Measurements from ENCODE around the gene KCNQ5.
"Not testable (repeated sequence)": the region's sequence is repeated elsewhere in the genome, so short reads cannot be mapped to it uniquely, and the experiment has no call there.

KCNQ5 gene

GRCh38 chr6:72975352-72975752 lies 353.5 kb downstream of the KCNQ5 start:
- no peak for DNase-seq (ENCODE audit: low read depth in 1 of 2, low spot score in 1 of 2)
- TF ChIP-seq JUND (IDR thresholded peaks at IDR 0.05; ENCODE audit: low read depth), result no peak
- in situ Hi-C loops (cut with HindIII; ENCODE audit: low pct_unique_long_range_greater_than_20kb, low sequenced_read_pairs), result no loop called here

DNA sequence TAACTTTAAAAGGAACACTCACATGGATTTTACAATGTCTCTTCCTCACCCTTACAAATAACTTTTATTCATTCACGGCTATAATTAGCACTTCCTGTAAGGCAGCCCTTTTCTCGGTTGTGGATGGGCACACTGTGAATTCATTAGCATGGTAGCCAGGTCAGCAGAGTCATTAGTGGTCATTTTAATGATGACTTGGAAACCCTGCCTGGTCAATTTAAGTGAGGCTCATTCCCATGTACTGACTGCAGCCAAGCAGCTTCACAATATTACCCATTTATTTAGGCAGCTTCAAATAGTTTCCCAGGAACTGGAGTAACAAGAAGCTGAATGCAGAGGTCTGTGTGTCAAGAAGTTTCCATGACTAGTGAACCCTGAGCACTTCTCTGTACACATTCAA lies 354.6 kb downstream of the KCNQ5 start:
- in situ Hi-C loops (cut with HindIII; ENCODE audit: low pct_unique_long_range_greater_than_20kb, low sequenced_read_pairs), result no loop called here
- no peak for DNase-seq (ENCODE audit: low read depth in 1 of 2, low spot score in 1 of 2)
- TF ChIP-seq JUND (IDR thresholded peaks at IDR 0.05; ENCODE audit: low read depth), result no peak

GRCh38 chr6:72977114-72977513 lies 355.2 kb downstream of the KCNQ5 start:
- no peak for TF ChIP-seq JUND (IDR thresholded peaks at IDR 0.05; ENCODE audit: low read depth)
- DNase-seq (ENCODE audit: low read depth in 1 of 2, low spot score in 1 of 2), result no peak
- in situ Hi-C loops (cut with HindIII; ENCODE audit: low pct_unique_long_range_greater_than_20kb, low sequenced_read_pairs), result no loop called here

- in situ Hi-C loops (cut with HindIII; ENCODE audit: low pct_unique_long_range_greater_than_20kb, low sequenced_read_pairs); DNase-seq (ENCODE audit: low read depth in 1 of 2, low spot score in 1 of 2): not testable (repeated sequence)
These were observed 356.9 kb downstream of the KCNQ5 start for GRCh38 chr6:72978808-72979207.

GRCh38 chr6:72984189-72984831 lies 362.4 kb downstream of the KCNQ5 start:
- in situ Hi-C loops (cut with HindIII; ENCODE audit: low pct_unique_long_range_greater_than_20kb, low sequenced_read_pairs), result not testable (repeated sequence)
- peak in 1 of 2 experiments; percentile 12 for DNase-seq (ENCODE audit: low read depth in 1 of 2, low spot score in 1 of 2)

DNA sequence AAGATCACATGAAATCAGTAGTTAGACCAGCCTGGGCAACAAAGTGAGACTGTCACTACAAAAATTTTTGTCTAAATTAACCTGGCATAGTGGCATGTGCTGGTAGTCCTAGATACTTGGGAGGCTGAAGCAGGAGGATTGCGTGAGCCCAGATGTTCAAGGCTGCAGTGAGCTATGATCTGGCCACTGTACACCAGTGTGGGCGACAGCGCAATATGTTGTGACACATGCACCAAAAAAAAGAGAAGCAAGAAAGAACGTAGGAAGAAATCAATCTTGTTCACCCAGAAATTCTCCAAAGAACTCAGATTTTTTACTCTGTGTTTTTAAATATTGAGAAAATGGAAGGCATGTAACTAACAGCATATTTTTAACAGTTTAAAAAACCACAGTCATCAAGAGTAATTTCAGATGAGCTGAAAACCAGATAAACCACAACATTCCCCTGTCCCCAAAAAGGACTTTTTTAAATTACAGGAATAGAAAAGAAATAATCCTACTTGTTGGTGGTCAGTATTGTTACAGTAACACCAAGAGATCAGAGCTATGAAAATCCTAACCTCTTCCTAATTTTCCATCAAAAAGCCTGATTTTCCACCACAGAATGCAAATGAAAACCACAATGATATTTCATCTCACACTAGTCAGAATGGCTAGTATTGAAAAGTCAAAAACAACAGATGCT lies 363.3 kb downstream of the KCNQ5 start:
- in situ Hi-C loops (cut with HindIII; ENCODE audit: low pct_unique_long_range_greater_than_20kb, low sequenced_read_pairs), result no loop called here
- no peak for DNase-seq (ENCODE audit: low read depth in 1 of 2, low spot score in 1 of 2)
- no peak for TF ChIP-seq JUND (IDR thresholded peaks at IDR 0.05; ENCODE audit: low read depth)

GRCh38 chr6:72987301-72987700 lies 365.4 kb downstream of the KCNQ5 start:
- TF ChIP-seq JUND (IDR thresholded peaks at IDR 0.05; ENCODE audit: low read depth), result no peak
- in situ Hi-C loops (cut with HindIII; ENCODE audit: low pct_unique_long_range_greater_than_20kb, low sequenced_read_pairs), result no loop called here
- no peak for DNase-seq (ENCODE audit: low read depth in 1 of 2, low spot score in 1 of 2)

- TF ChIP-seq JUND (IDR thresholded peaks at IDR 0.05; ENCODE audit: low read depth), result no peak
- no peak for DNase-seq (ENCODE audit: low read depth in 1 of 2, low spot score in 1 of 2)
- in situ Hi-C loops (cut with HindIII; ENCODE audit: low pct_unique_long_range_greater_than_20kb, low sequenced_read_pairs), result no loop called here
These were observed 378.1 kb downstream of the KCNQ5 start for GRCh38 chr6:72999995-73000394.

- in situ Hi-C loops (cut with HindIII; ENCODE audit: low pct_unique_long_range_greater_than_20kb, low sequenced_read_pairs), result no loop called here
- TF ChIP-seq JUND (IDR thresholded peaks at IDR 0.05; ENCODE audit: low read depth), result no peak
- DNase-seq (ENCODE audit: low read depth in 1 of 2, low spot score in 1 of 2), result no peak
These were observed 378.6 kb downstream of the KCNQ5 start for GRCh38 chr6:73000460-73000859.

- DNase-seq (ENCODE audit: low read depth in 1 of 2, low spot score in 1 of 2), result no peak
- no peak for TF ChIP-seq JUND (IDR thresholded peaks at IDR 0.05; ENCODE audit: low read depth)
- in situ Hi-C loops (cut with HindIII; ENCODE audit: low pct_unique_long_range_greater_than_20kb, low sequenced_read_pairs), result no loop called here
These were observed 380.7 kb downstream of the KCNQ5 start for GRCh38 chr6:73002588-73002987.

DNA sequence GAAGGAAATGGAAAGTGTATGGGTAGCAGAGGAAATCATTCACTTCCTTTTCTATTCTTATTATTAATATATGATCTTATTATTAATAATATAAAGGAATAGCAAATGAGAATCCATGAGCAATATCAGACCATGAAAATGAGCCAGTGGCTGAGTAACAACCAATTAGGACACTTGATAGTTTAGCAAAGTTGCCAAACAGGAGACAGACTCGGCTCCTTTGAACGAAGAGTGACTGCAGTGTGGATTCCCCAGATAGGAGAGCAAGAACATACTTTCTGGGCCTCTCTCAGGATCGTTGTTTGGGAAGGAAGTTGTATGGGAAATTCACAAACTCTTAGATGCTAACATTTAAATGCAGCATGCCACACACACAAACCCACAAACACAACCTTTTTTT lies 381.4 kb downstream of the KCNQ5 start:
- in situ Hi-C loops (cut with HindIII; ENCODE audit: low pct_unique_long_range_greater_than_20kb, low sequenced_read_pairs), result no loop called here
- no peak for TF ChIP-seq JUND (IDR thresholded peaks at IDR 0.05; ENCODE audit: low read depth)

DNA sequence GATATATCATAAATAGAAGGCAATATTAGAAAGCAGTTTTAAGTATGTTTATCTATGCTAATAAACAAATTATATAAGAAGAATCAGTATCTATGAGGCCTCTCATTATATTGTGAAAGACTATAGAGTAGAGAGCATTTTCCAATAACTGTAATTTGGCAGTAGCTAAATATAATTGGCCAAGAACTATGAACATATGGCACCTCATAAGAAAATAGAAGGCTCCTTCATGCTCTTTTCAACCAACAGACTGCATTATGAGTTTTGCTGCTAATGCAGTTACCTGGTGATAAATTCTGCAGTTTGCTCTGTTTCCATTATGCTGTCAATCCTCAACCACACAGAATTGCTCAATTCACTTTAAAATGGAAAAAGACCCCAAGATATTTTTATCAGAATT lies 382.4 kb downstream of the KCNQ5 start:
- TF ChIP-seq JUND (IDR thresholded peaks at IDR 0.05; ENCODE audit: low read depth), result no peak
- no peak for DNase-seq (ENCODE audit: low read depth in 1 of 2, low spot score in 1 of 2)
- in situ Hi-C loops (cut with HindIII; ENCODE audit: low pct_unique_long_range_greater_than_20kb, low sequenced_read_pairs), result no loop called here

More for the DNA sequence above, 381.4 kb downstream of the KCNQ5 start:
- DNase-seq (ENCODE audit: low read depth in 1 of 2, low spot score in 1 of 2), result no peak

- in situ Hi-C loops (cut with HindIII; ENCODE audit: low pct_unique_long_range_greater_than_20kb, low sequenced_read_pairs), result no loop called here
- no peak for TF ChIP-seq JUND (IDR thresholded peaks at IDR 0.05; ENCODE audit: low read depth)
- DNase-seq (ENCODE audit: low read depth in 1 of 2, low spot score in 1 of 2), result no peak
These were observed 383.0 kb downstream of the KCNQ5 start for GRCh38 chr6:73004861-73005260.

DNA sequence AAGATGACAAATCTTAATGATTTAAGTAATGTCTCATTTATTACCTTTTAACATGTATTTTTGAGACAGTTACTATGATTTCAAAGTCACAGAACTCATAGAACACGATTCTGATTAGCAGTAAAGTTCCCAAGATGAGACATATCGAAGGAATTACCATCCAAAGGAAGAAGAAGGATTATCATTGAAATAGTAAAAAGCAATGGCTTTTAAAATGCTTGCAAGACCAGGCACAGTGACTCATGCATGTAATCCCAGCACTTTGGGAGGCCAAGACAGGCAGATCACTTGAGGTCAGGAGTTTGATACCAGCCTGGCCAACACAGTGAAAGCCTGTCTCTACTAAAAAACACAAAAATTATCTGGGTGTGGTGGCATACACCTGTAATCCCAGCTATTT lies 384.3 kb downstream of the KCNQ5 start:
- no peak for DNase-seq (ENCODE audit: low read depth in 1 of 2, low spot score in 1 of 2)
- in situ Hi-C loops (cut with HindIII; ENCODE audit: low pct_unique_long_range_greater_than_20kb, low sequenced_read_pairs), result no loop called here
- no peak for TF ChIP-seq JUND (IDR thresholded peaks at IDR 0.05; ENCODE audit: low read depth)
